ENCODE data around the gene TATDN2. TPM values are rescaled to one million over a fixed set of nuclear protein-coding genes. Genes with fewer than 3 reads are reported as not detected.

The TATDN2 gene
- polyA plus RNA-seq, 1 experiment = 14.9 TPM

GRCh38 chr3:10206166-10206511 is 42.1 kb upstream of the TATDN2 start:
- TF ChIP-seq CTCF (IDR thresholded peaks at IDR 0.05; ENCODE audit: insufficient read depth, low read depth, low read length) = no peak
- ChIA-PET CTCF (interaction anchor here (0.7 to 1.2 kb wide), 3 partner anchors 13 to 360 kb away, joined by 3 read pairs; no protein-coding TSS in a partner anchor), POLR2A (no interaction called here)
- no peak overlapping the region for H3K4me3 ChIP-seq (ENCODE audit: low read depth, low read length)
- no peaks in the 10 kb centered on the region for H3K27me3 ChIP-seq (ENCODE audit: control insufficient read depth, insufficient read depth, low read length)
- DNase-seq (ENCODE audit: low read depth) = no peak
- H3K36me3 ChIP-seq (ENCODE audit: control insufficient read depth, insufficient read depth, low read length) = peaks cover under 1% of the 10 kb centered on the region; the same call in 1 of the 2 replicates

DNA sequence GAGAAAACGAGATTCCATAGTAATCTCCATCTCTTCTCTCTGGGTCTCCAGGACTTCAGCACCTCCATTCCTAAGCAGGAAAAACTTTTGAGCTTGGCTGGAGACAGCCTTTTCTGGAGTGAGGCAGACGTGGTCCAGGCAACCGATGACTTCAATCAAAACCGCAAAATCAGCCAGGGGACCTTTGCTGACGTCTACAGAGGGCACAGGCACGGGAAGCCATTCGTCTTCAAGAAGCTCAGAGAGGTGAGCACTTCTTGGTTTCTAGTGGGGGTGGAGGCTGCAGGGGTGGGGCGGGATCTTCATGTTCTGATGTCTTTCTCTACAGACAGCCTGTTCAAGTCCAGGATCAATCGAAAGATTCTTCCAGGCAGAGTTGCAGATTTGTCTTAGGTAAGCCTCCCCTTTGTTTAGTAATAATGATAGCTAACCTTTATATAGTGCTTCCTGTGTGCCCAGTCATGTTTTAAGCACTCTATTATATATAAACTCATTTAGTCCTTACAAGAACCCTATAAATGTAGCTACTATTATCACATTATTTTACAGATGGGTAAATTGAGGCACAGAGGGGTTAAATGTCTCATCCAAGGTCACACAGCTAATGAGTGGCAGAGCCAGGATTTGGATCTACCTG is 35.0 kb upstream of the TATDN2 start:
- TF ChIP-seq CTCF (IDR thresholded peaks at IDR 0.05; ENCODE audit: insufficient read depth, low read depth, low read length) = no peak
- Histone ChIP-seq H3K4me3 (ENCODE audit: low read depth, low read length) (no peak overlapping the region), H3K27me3 (ENCODE audit: control insufficient read depth, insufficient read depth, low read length) (no peaks in the 10 kb centered on the region), H3K36me3 (ENCODE audit: control insufficient read depth, insufficient read depth, low read length) (no peaks in the 10 kb centered on the region)
- DNase-seq (ENCODE audit: low read depth) = no peak
- ChIA-PET POLR2A (no interaction called here), CTCF (interaction anchor here (0.9 kb wide), 1 partner anchor 49 kb away, joined by 3 read pairs; the partner anchor contains the start of gene IRAK2)

GRCh38 chr3:10215578-10216368 is 32.5 kb upstream of the TATDN2 start:
- ChIA-PET POLR2A (no interaction called here), CTCF (no interaction called here)
- no peak for TF ChIP-seq CTCF (IDR thresholded peaks at IDR 0.05; ENCODE audit: insufficient read depth, low read depth, low read length)
- Histone ChIP-seq H3K4me3 (ENCODE audit: low read depth, low read length) (no peak overlapping the region), H3K36me3 (ENCODE audit: control insufficient read depth, insufficient read depth, low read length) (no peaks in the 10 kb centered on the region), H3K27me3 (ENCODE audit: control insufficient read depth, insufficient read depth, low read length) (no peaks in the 10 kb centered on the region)
- no peak for DNase-seq (ENCODE audit: low read depth)

DNA sequence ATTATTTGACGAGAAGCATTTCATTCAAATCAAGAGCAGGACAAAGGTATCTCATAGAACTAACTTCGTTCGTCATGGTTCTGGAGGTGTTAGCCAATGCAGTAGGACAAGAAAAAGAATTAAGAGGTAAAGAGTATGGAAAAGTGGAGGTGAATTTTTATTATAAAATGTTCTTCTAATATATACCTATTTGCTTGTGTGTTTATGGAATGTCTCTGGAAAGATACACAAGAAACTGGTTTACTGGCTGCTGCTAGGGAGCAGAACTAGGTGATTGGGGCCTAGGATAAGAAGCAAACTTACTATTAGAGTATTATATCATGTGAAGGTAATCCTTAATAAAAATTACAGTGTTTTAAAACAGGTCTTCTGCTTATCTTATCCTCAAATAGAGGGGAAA is 30.9 kb upstream of the TATDN2 start:
- H3K36me3 ChIP-seq (ENCODE audit: control insufficient read depth, insufficient read depth, low read length) = no peaks in the 10 kb centered on the region
- ChIA-PET CTCF (interaction anchor here (1.0 to 1.1 kb wide), 2 partner anchors 24 to 66 kb away, joined by 3 to 4 read pairs; no protein-coding TSS in a partner anchor), POLR2A (no interaction called here)
- TF ChIP-seq CTCF (IDR thresholded peaks at IDR 0.05; ENCODE audit: insufficient read depth, low read depth, low read length) = no peak
- H3K27me3 ChIP-seq (ENCODE audit: control insufficient read depth, insufficient read depth, low read length) = no peaks in the 10 kb centered on the region
- no peak for DNase-seq (ENCODE audit: low read depth)
- no peak overlapping the region for H3K4me3 ChIP-seq (ENCODE audit: low read depth, low read length)

DNA sequence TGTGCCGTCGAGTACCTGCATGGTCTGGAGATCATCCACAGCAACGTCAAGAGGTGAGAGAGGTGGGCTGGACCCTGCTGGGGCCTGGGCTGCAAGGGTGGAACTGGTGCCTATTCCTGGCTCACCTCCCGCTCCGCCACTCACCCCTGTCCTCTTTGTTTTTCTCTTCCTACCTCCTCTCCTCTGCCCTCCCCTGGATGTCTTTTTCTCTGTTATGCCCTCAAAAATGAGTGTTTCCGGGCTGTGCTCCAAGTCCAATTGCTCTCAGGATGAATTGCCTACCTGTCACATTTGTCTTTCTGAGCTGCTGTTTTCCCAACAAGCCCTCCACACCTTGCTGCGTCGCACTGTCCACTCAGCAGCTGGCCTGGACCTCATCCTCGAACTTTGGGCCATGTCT is 28.5 kb upstream of the TATDN2 start:
- ChIA-PET CTCF (interaction anchor here (1.4 kb wide), 1 partner anchor 27 kb away, joined by 4 read pairs; no protein-coding TSS in a partner anchor), POLR2A (no interaction called here)
- no peak for TF ChIP-seq CTCF (IDR thresholded peaks at IDR 0.05; ENCODE audit: insufficient read depth, low read depth, low read length)

More for the DNA sequence above, 28.5 kb upstream of the TATDN2 start:
- Histone ChIP-seq H3K27me3 (ENCODE audit: control insufficient read depth, insufficient read depth, low read length) (no peaks in the 10 kb centered on the region), H3K36me3 (ENCODE audit: control insufficient read depth, insufficient read depth, low read length) (no peaks in the 10 kb centered on the region), H3K4me3 (ENCODE audit: low read depth, low read length) (no peak overlapping the region)
- no peak for DNase-seq (ENCODE audit: low read depth)

Measured in BJ (cell line).